Cardiac septum (tissue), 1 donor: ENCODE results near the gene MSH6. TPM values are rescaled to one million over a fixed set of nuclear protein-coding genes. Genes with fewer than 3 reads are reported as not detected.

ENCODE experiments used
- DNase-seq: peaks from one replicate; pipeline ENCODE4 v3.0.0-alpha.2; 2020; ENCODE audit warnings: low spot score
- intact Hi-C: fragments of 100-400 bp; cut with DNase I; formaldehyde crosslinking; loops from one replicate; pipeline ENCODE4 v1.14.0; 2022
- total RNA-seq: library from RNA; stranded (reverse); fragmentation: NEBNext Ultra II Directional; extraction: Animal tissue kit (Norgen Biotek cat#: 25700); gene quantifications from one replicate; pipeline ENCODE4 v1.2.1, GENCODE V29; 2021
- donor health status: DM: no; HTN: no; CAD: no.

The MSH6 gene
- total RNA-seq, 1 donor from 2014 or later, result 22.0 TPM

- intact Hi-C loops, result no loop called here
- DNase-seq, result no peak
Observed at GRCh38 chr2:47779426-47779790, 3.5 kb upstream of the MSH6 start.

GRCh38 chr2:47782381-47782670 is 619 bp upstream of the MSH6 start:
- intact Hi-C loops, result loop anchor here (2.0 to 5.0 kb wide), 2 partner anchors 125 to 324 kb away; partner anchors contain the start of gene FBXO11
- DNase-seq, result no peak

- DNase-seq, result peak; percentile 77
- intact Hi-C loops, result loop anchor here (2.0 to 5.0 kb wide), 2 partner anchors 124 to 323 kb away; partner anchors contain the start of gene FBXO11
Observed at GRCh38 chr2:47783486-47784351, 774 bp downstream of the MSH6 start.

GRCh38 chr2:47784352-47784851 is 1.5 kb downstream of the MSH6 start:
- intact Hi-C loops, result loop anchor here (5.0 kb wide), 1 partner anchor 123 kb away; the partner anchor contains the start of gene FBXO11
- DNase-seq, result peak; percentile 55

- no peak for DNase-seq
- intact Hi-C loops, result no loop called here
Observed at GRCh38 chr2:47785986-47786385, 3.0 kb downstream of the MSH6 start.

- DNase-seq, result no peak
- intact Hi-C loops, result no loop called here
Observed at GRCh38 chr2:47796090-47796697, 13.2 kb downstream of the MSH6 start.

- intact Hi-C loops, result no loop called here
- DNase-seq, result no peak
Observed at GRCh38 chr2:47798631-47799030, 15.7 kb downstream of the MSH6 start.

- intact Hi-C loops, result no loop called here
- no peak for DNase-seq
Observed at GRCh38 chr2:47799031-47799609, 16.2 kb downstream of the MSH6 start.

- no peak for DNase-seq
- intact Hi-C loops, result no loop called here
Observed at GRCh38 chr2:47801118-47801517, 18.2 kb downstream of the MSH6 start.

- DNase-seq, result no peak
- intact Hi-C loops, result no loop called here
Observed at GRCh38 chr2:47803363-47803762, 20.4 kb downstream of the MSH6 start.

- intact Hi-C loops, result no loop called here
- no peak for DNase-seq
Observed at GRCh38 chr2:47803770-47804169, 20.8 kb downstream of the MSH6 start.

- DNase-seq, result no peak
- intact Hi-C loops, result no loop called here
Observed at GRCh38 chr2:47805850-47806249, 22.9 kb downstream of the MSH6 start.

GRCh38 chr2:47808614-47809013 is 25.7 kb downstream of the MSH6 start:
- no peak for DNase-seq
- intact Hi-C loops, result no loop called here

- DNase-seq, result no peak
- intact Hi-C loops, result no loop called here
Observed at GRCh38 chr2:47809903-47810302, 27.0 kb downstream of the MSH6 start.

GRCh38 chr2:47810850-47811249 is 27.9 kb downstream of the MSH6 start:
- no peak for DNase-seq
- intact Hi-C loops, result no loop called here

GRCh38 chr2:47811668-47812067 is 28.7 kb downstream of the MSH6 start:
- intact Hi-C loops, result no loop called here
- DNase-seq, result no peak

- intact Hi-C loops, result no loop called here
- DNase-seq, result no peak
Observed at GRCh38 chr2:47815764-47816163, 32.8 kb downstream of the MSH6 start.

- DNase-seq, result no peak
- intact Hi-C loops, result no loop called here
Observed at GRCh38 chr2:47818777-47819176, 35.8 kb downstream of the MSH6 start.

- intact Hi-C loops, result no loop called here
- no peak for DNase-seq
Observed at GRCh38 chr2:47819834-47820233, 36.9 kb downstream of the MSH6 start.

- DNase-seq, result no peak
- intact Hi-C loops, result no loop called here
Observed at GRCh38 chr2:47822518-47822917, 39.6 kb downstream of the MSH6 start.

GRCh38 chr2:47833516-47833968 is 50.6 kb downstream of the MSH6 start:
- intact Hi-C loops, result no loop called here
- no peak for DNase-seq
